Cardiac muscle cell (in vitro differentiated cells and primary cell): ENCODE measurements around the gene MAP2K7. TPM values are rescaled to one million over a fixed set of nuclear protein-coding genes. Genes with fewer than 3 reads are reported as not detected.

Source experiments
- DNase-seq, 2 donors: peaks; one replicate each; pipeline versions ENCODE4 v3.0.0 to v3.0.0-alpha.2; 2010 to 2017; ENCODE audit warnings: low read depth in 1 of 2, low spot score in 1 of 2
- H3K27ac ChIP-seq: fragments of 200-600 bp; sonication (generic); 2 replicates; pipeline ENCODE4 v1.5.1; 2016
- H3K27me3 ChIP-seq: fragments of 200-600 bp; sonication (generic); 2 replicates; pipeline ENCODE4 v1.6.0; 2016; ENCODE audit warnings: control low read depth
- H3K36me3 ChIP-seq: fragments of 200-600 bp; sonication (generic); 2 replicates; pipeline ENCODE4 v1.5.1; 2016; ENCODE audit warnings: control low read depth
- H3K4me1 ChIP-seq: fragments of 200-600 bp; sonication (generic); 2 replicates; pipeline ENCODE4 v1.8.1; 2017; ENCODE audit warnings: low read depth, mild to moderate bottlenecking, mixed run types
- H3K4me3 ChIP-seq: fragments of 200-600 bp; sonication (generic); 2 replicates; pipeline ENCODE4 v1.5.1; 2016; ENCODE audit warnings: mild to moderate bottlenecking
- H3K9me3 ChIP-seq: fragments of 200-600 bp; sonication (generic); 2 replicates; pipeline ENCODE4 v1.5.1; 2017; ENCODE audit warnings: low read depth, mild to moderate bottlenecking, control low read depth
- polyA plus RNA-seq: library from polyadenylated mRNA; unstranded; fragments of >200 nt; fragmentation: Nextera tagmentation; extraction: Ambion mirVana; gene quantifications from 2 replicates; pipeline ENCODE4 v1.2.1, GENCODE V29; 2016
- total RNA-seq: library from RNA; depleted of rRNA; stranded (reverse); fragments of >200 nt; gene quantifications from 2 replicates; pipeline ENCODE4 v1.2.3, GENCODE V29; 2016
- TF ChIP-seq, protein P1 (sequence below): IDR thresholded peaks from 2 replicates; pipeline ENCODE4 v1.5.1; 2012; ENCODE audit warnings: low read depth, mild to moderate bottlenecking, low read length

MAP2K7 gene
- total RNA-seq, result 23.5 and 24.1 TPM in 2 replicates
- polyA plus RNA-seq, result 12.4 and 18.6 TPM in 2 replicates

DNA sequence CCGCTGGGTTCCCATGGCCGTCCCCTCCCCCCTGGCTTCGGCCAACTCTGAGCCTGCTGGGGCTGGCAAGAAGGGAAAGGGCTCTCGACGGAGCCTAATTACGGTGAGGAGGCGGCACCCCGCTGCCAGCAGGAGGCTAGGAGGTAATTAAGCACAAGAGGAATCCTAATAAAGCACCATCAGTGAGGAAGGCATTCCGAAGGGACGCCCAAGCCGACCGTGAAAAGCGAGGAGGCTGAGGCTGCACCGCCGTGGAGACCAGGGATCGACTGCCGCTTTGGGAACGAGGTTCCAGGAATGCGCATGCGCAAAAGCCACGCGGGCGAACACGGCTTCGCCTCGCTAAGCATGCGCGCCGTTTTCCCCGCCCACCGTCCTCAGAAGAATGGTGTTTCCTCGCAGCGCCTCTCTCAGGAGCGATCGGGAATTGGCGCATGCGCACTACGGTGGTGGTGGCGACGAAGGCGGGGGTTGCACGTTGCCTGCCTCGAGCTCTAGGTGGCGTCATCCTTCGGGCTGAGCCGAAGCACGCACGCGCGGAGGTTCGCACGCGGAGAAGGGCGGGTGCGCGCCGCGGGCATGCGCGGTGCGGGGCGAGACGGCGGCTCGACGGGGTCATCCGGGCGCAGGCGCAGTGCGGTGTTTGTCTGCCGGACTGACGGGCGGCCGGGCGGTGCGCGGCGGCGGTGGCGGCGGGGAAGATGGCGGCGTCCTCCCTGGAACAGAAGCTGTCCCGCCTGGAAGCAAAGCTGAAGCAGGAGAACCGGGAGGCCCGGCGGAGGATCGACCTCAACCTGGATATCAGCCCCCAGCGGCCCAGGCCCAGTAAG lies at the start of gene MAP2K7:
TSS of gene MAP2K7 (plus strand) at position 634 of the 830 bp plus-strand sequence. CDS start at position 702, 68 bp downstream.
- H3K4me3 ChIP-seq, result peak within 1 kb of the TSS; percentile 90
- peak; percentile 99 to 100 for DNase-seq
- H3K27me3 ChIP-seq, result no peaks in the 10 kb centered on the region
- H3K27ac ChIP-seq, result peak within 1 kb of the TSS; percentile 93
- peaks cover 14% of the 10 kb centered on the region for H3K4me1 ChIP-seq
- H3K9me3 ChIP-seq, result no peaks in the 10 kb centered on the region
- TF ChIP-seq, protein P1, sequence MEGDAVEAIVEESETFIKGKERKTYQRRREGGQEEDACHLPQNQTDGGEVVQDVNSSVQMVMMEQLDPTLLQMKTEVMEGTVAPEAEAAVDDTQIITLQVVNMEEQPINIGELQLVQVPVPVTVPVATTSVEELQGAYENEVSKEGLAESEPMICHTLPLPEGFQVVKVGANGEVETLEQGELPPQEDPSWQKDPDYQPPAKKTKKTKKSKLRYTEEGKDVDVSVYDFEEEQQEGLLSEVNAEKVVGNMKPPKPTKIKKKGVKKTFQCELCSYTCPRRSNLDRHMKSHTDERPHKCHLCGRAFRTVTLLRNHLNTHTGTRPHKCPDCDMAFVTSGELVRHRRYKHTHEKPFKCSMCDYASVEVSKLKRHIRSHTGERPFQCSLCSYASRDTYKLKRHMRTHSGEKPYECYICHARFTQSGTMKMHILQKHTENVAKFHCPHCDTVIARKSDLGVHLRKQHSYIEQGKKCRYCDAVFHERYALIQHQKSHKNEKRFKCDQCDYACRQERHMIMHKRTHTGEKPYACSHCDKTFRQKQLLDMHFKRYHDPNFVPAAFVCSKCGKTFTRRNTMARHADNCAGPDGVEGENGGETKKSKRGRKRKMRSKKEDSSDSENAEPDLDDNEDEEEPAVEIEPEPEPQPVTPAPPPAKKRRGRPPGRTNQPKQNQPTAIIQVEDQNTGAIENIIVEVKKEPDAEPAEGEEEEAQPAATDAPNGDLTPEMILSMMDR, result peak; percentile 55
- H3K36me3 ChIP-seq, result no peaks in the 10 kb centered on the region

DNA sequence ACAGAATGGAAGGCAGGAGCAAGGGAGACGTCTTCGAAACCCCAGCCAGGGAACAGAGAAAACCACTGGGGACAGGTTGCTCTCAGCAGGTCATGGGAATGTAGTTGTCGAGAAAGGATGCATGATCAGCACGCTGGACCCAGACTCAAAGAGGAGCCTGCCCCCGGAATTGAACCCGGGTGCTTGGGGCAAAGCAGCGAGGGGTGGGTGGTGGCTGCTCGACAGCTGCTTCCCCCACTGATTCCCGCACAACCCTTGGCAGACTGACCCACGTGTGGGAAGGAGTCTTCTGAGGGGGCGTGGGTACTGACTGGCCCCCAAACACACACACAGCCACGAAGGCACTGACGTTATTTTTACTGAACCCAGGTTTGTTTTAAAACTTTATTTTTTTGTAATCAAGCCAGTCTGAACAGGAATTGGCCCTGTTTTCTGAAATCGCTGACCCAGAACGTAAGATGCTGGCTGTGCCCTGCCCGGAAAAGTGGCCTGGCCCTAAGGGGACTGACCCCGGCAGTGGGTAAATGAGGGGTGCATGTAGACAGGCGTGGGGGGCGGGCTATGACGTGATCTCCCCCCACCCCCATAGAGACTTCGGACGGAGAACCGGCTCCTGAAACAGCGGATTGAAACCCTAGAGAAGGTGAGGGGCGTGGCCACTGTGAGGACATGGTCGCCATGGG lies 48.1 kb upstream of the MAP2K7 start:
- H3K36me3 ChIP-seq, result no peaks in the 10 kb centered on the region
- no peak overlapping the region for H3K27ac ChIP-seq
- H3K27me3 ChIP-seq, result peaks cover 11% of the 10 kb centered on the region
- TF ChIP-seq, protein P1, result no peak
- H3K4me1 ChIP-seq, result peaks cover 18% of the 10 kb centered on the region
- no peaks in the 10 kb centered on the region for H3K9me3 ChIP-seq
- DNase-seq, result no peak
- H3K4me3 ChIP-seq, result no peak overlapping the region

DNA sequence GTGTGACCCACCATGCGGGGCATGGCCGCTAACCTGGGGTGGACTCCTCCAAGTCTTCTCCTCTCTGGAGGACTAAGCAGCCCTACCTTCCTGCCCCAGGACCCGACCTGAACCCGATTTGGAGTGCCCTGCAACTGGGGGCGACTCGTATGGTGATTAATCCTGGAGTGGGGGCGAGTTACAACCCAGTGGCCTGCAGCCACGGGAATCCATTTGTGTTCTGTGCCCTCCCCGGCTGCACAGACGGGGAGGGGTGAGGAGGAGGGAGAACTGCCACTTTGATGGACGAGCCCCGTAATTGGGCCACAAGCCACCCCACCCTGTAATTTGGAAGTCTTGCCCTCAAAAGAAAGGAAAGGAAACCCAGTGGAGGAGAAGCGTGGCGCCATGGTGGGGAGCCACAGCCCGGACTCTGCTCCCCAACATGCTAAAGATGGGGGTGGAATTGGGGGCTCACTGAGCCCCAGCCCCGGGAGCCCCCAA lies 47.5 kb upstream of the MAP2K7 start:
- no peak overlapping the region for H3K27ac ChIP-seq
- peaks cover 17% of the 10 kb centered on the region for H3K27me3 ChIP-seq
- H3K4me1 ChIP-seq, result peaks cover 15% of the 10 kb centered on the region
- TF ChIP-seq, protein P1, result no peak
- no peaks in the 10 kb centered on the region for H3K9me3 ChIP-seq
- DNase-seq, result no peak
- no peak overlapping the region for H3K4me3 ChIP-seq
- no peaks in the 10 kb centered on the region for H3K36me3 ChIP-seq

DNA sequence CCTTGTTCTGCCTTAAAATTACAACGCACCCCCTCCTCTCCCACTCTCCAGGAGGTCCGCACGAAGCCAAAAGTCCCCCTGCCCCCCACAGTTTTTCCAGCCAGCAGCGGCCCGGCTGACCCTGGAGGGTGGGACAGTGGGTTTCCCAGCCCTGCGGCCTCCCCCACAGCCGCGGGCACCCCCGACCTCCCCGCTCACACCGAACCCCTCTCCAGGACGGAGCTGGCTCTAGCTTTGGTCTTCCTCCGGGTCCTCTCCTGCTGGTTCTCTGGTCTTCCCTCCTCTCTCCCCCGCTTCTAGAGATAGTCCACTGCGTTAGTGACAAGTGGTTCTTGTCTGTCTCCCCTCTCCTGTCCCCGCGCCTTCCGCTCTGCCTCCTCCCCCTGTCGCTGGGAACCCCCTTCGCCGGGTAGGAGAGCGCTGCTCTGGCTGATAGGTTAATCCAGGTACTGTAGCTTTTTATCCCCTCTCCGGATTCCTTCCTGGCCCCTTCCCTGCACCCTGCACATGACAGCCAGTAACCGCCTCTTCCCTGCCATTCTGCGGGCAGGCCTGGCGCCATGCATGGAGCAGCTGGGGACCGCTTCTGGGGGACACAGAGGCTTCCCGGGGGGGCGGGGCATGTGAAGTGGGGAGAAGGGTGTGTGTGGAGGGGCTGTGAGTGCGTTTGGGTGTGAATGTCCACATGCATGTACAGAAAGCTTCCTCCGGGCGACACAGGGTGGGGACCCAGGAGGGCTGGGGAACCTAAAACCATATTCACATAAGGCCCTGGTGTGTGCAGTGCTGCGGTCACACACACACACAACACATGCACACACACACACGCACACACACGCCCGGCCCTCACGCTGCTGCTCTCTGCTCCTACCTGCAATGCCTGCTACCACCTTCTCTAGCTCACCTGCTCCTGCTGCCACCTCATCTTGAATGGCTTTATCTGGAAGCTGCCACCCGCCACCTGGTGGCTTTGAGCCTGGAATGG lies 46.7 kb upstream of the MAP2K7 start:
- Histone ChIP-seq H3K36me3 (no peaks in the 10 kb centered on the region), H3K9me3 (no peaks in the 10 kb centered on the region), H3K27me3 (peaks cover 25% of the 10 kb centered on the region), H3K4me3 (no peak overlapping the region), H3K27ac (no peak overlapping the region), H3K4me1 (peaks cover 19% of the 10 kb centered on the region)
- TF ChIP-seq, protein P1, result no peak
- no peak for DNase-seq

DNA sequence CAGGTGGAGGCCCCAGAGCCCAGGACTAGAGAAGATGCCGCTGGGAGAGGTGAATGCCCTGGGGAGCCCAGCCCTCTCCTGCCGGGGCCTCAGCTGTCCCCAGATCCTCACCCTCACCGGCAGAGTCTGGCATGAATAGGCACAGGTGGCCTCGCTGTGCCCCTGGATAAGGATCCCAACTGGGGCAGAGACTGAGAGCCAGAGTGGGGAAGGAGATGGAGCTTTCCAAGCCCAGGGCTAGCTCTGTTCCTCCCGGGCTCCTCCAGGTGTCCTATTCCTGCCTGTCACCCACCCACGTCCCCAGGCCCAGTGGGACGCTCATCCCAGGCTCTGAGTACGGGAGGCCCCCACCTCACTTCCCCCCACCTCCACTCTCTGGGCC lies 46.0 kb upstream of the MAP2K7 start:
- TF ChIP-seq, protein P1, result no peak
- H3K27ac ChIP-seq, result no peak overlapping the region
- peaks cover 29% of the 10 kb centered on the region for H3K27me3 ChIP-seq
- no peaks in the 10 kb centered on the region for H3K36me3 ChIP-seq
- no peak overlapping the region for H3K4me3 ChIP-seq
- H3K9me3 ChIP-seq, result no peaks in the 10 kb centered on the region
- peaks cover 21% of the 10 kb centered on the region for H3K4me1 ChIP-seq
- DNase-seq, result no peak
